Calu3 (cell line): ENCODE data around the gene VDAC1. TPM values are rescaled to one million over a fixed set of nuclear protein-coding genes. Genes with fewer than 3 reads are reported as not detected.

Source experiments
- BruUV-seq: library from RNA; stranded (reverse); fragments of 400-500 nt; replicated peaks from 2 replicates; lab custom pipeline; 2021; lab: Mats Ljungman, UMichigan
- CTCF ChIA-PET: fragments of 300-600 bp; sonication (Branson Sonifier 250); formaldehyde crosslinking; loops from one replicate; lab custom pipeline; 2022; ENCODE audit warnings: antibody characterized with exemption; lab: Charles Lee
- DNase-seq: peaks from one replicate; pipeline ENCODE4 v3.0.0; 2022
- H3K27ac Mint-ChIP-seq: one replicate; pipeline ENCODE4 v1.8.0; 2022; ENCODE audit warnings: mixed read lengths; ENCODE audit not compliant: unreplicated experiment
- H3K27me3 Mint-ChIP-seq: one replicate; pipeline ENCODE4 v1.8.0; 2022; ENCODE audit warnings: mixed read lengths; ENCODE audit not compliant: unreplicated experiment
- H3K36me3 Mint-ChIP-seq: one replicate; pipeline ENCODE4 v1.8.0; 2022; ENCODE audit warnings: mild to moderate bottlenecking, moderate library complexity, mixed read lengths; ENCODE audit not compliant: insufficient read depth, unreplicated experiment
- H3K4me1 Mint-ChIP-seq: one replicate; pipeline ENCODE4 v1.8.0; 2022; ENCODE audit warnings: mild to moderate bottlenecking, low read depth, mixed read lengths; ENCODE audit not compliant: unreplicated experiment
- H3K4me3 Mint-ChIP-seq: one replicate; pipeline ENCODE4 v1.8.0; 2022; ENCODE audit warnings: mild to moderate bottlenecking, low read depth, moderate library complexity, mixed read lengths; ENCODE audit not compliant: unreplicated experiment
- H3K9me3 Mint-ChIP-seq: one replicate; pipeline ENCODE4 v1.8.0; 2022; ENCODE audit warnings: low read depth, mixed read lengths; ENCODE audit not compliant: unreplicated experiment
- CTCF ChIP-seq: fragments of 200-600 bp; IDR thresholded peaks from one replicate; pipeline ENCODE4 v1.8.0; 2022; ENCODE audit warnings: antibody characterized with exemption; ENCODE audit not compliant: unreplicated experiment
- intact Hi-C: fragments of 100-400 bp; cut with micrococcal nuclease; formaldehyde crosslinking; loops from one replicate; pipeline ENCODE4 v1.10.0; 2022; ENCODE audit not compliant: unreplicated experiment
- total RNA-seq: library from RNA; stranded (reverse); gene quantifications from 2 replicates; pipeline ENCODE4 v1.2.3, GENCODE V29; 2022

The VDAC1 gene
- total RNA-seq, 1 experiment from 2014 or later, result 410 TPM

- Mint-ChIP-seq H3K27me3 (peaks cover 2% of the 10 kb centered on the region), H3K36me3 (peaks cover 8% of the 10 kb centered on the region), H3K4me3 (no peak overlapping the region), H3K27ac (no peak overlapping the region), H3K9me3 (no peaks in the 10 kb centered on the region), H3K4me1 (no peaks in the 10 kb centered on the region)
- no peak for DNase-seq
- BruUV-seq, result no TSS peak
- intact Hi-C loops, result no loop called here
- CTCF ChIA-PET, result no interaction called here
- TF ChIP-seq CTCF, result no peak
Measured at GRCh38 chr5:133952729-133953567, 51.8 kb downstream of the VDAC1 start.

GRCh38 chr5:133950821-133951612 lies 53.8 kb downstream of the VDAC1 start:
- CTCF ChIA-PET, result interaction anchor here (0.6 kb wide), 1 partner anchor 59 kb away, joined by 3 read pairs; no protein-coding TSS in a partner anchor
- TF ChIP-seq CTCF, result no peak

GRCh38 chr5:133948721-133949120 lies 56.1 kb downstream of the VDAC1 start:
- TF ChIP-seq CTCF, result no peak
- H3K9me3 Mint-ChIP-seq, result no peaks in the 10 kb centered on the region
- peaks cover 27% of the 10 kb centered on the region for H3K27me3 Mint-ChIP-seq
- no TSS peak for BruUV-seq
- peaks cover 5% of the 10 kb centered on the region for H3K36me3 Mint-ChIP-seq
- no peak overlapping the region for H3K4me3 Mint-ChIP-seq
- no peak for DNase-seq
- H3K27ac Mint-ChIP-seq, result no peak overlapping the region
- CTCF ChIA-PET, result interaction anchor here (0.8 kb wide), 1 partner anchor 21 kb away, joined by 5 read pairs; no protein-coding TSS in a partner anchor
- peaks cover 9% of the 10 kb centered on the region for H3K4me1 Mint-ChIP-seq
- intact Hi-C loops, result no loop called here

More at GRCh38 chr5:133950821-133951612, 53.8 kb downstream of the VDAC1 start:
- no peak overlapping the region for H3K27ac Mint-ChIP-seq
- peaks cover 21% of the 10 kb centered on the region for H3K27me3 Mint-ChIP-seq
- no peak overlapping the region for H3K4me3 Mint-ChIP-seq
- no peaks in the 10 kb centered on the region for H3K4me1 Mint-ChIP-seq
- intact Hi-C loops, result no loop called here
- BruUV-seq, result no TSS peak
- H3K36me3 Mint-ChIP-seq, result peaks cover 8% of the 10 kb centered on the region
- no peaks in the 10 kb centered on the region for H3K9me3 Mint-ChIP-seq
- no peak for DNase-seq

GRCh38 chr5:133947431-133947841 lies 57.3 kb downstream of the VDAC1 start:
- no TSS peak for BruUV-seq
- intact Hi-C loops, result no loop called here
- no peaks in the 10 kb centered on the region for H3K9me3 Mint-ChIP-seq
- DNase-seq, result no peak
- no peak overlapping the region for H3K27ac Mint-ChIP-seq
- H3K4me3 Mint-ChIP-seq, result no peak overlapping the region
- peaks cover 27% of the 10 kb centered on the region for H3K27me3 Mint-ChIP-seq
- peaks cover 5% of the 10 kb centered on the region for H3K36me3 Mint-ChIP-seq
- no peak for TF ChIP-seq CTCF
- CTCF ChIA-PET, result no interaction called here
- H3K4me1 Mint-ChIP-seq, result peaks cover 9% of the 10 kb centered on the region
